HepG2 (cell line): ENCODE results near the gene SPEM2. TPM values are rescaled to one million over a fixed set of nuclear protein-coding genes. Genes with fewer than 3 reads are reported as not detected.

ENCODE experiments used
- ATAC-seq: fragments of 200-7000 bp; cut with Tn5 transposase; 3 replicates; pipeline ENCODE4 v1.9.1; 2020; ENCODE audit warnings: mild to moderate bottlenecking, moderate library complexity
- BruUV-seq: library from RNA; stranded (reverse); fragments of 400-500 nt; replicated peaks from 2 replicates; lab custom pipeline; 2021; lab: Mats Ljungman, UMichigan
- CTCF ChIA-PET: fragments of 300-600 bp; formaldehyde crosslinking; extraction: SDS; loops from one replicate; lab custom pipeline; 2021; ENCODE audit warnings: low total read pairs, inconsistent platforms, low intra/inter-chr PET ratio; lab: Yijun Ruan, JAX
- POLR2A ChIA-PET: fragments of 350-600 bp; sonication (Branson Sonifier 250); formaldehyde crosslinking; loops from one replicate; lab custom pipeline; 2020; ENCODE audit warnings: antibody characterized with exemption, inconsistent platforms; lab: Yijun Ruan, JAX
- DNase-seq: peaks from one replicate; pipeline ENCODE4 v3.0.0-alpha.2; 2015; ENCODE audit warnings: low spot score
- FAIRE-seq: peaks from 3 replicates; lab custom pipeline; 2011; peaks lifted over from hg19 to GRCh38; lab: Jason Lieb, UNC
- H2AFZ ChIP-seq: one replicate; pipeline ENCODE4 v1.6.1; 2011; ENCODE audit warnings: low read length, inconsistent platforms
- H3K27ac ChIP-seq: fragments of 300-600 bp; 3 replicates; pipeline ENCODE4 v1.8.0; 2011; ENCODE audit warnings: mixed run types, mild to moderate bottlenecking, mixed read lengths, low read length, inconsistent platforms; ENCODE audit not compliant: insufficient read depth; ENCODE audit errors: extremely low read length
- H3K27me3 ChIP-seq, 2 experiments: fragments of 200-600 bp in 1 of 2; 2 replicates in 1 of 2; 3 replicates in 1 of 2; pipeline versions ENCODE4 v1.6.0 to v1.8.0; 2011; ENCODE audit warnings: low read length in 2 of 2, mild to moderate bottlenecking in 2 of 2, moderate library complexity in 2 of 2, inconsistent platforms in 1 of 2; ENCODE audit not compliant: insufficient read depth in 2 of 2, control insufficient read depth in 1 of 2
- H3K36me3 ChIP-seq, 2 experiments: fragments of 200-600 bp in 1 of 2; replicated peaks in 1 of 2; 2 replicates in 1 of 2; 3 replicates in 1 of 2; pipeline versions ENCODE4 v1.5.1 to v1.8.0; 2011; ENCODE audit warnings: low read length in 2 of 2, inconsistent platforms in 1 of 2; ENCODE audit not compliant: insufficient read depth in 2 of 2, control insufficient read depth in 1 of 2
- H3K4me1 ChIP-seq: 2 replicates; pipeline ENCODE4 v1.5.1; 2012; ENCODE audit warnings: low read length, inconsistent platforms; ENCODE audit not compliant: insufficient read depth
- H3K4me2 ChIP-seq: 2 replicates; pipeline ENCODE4 v1.6.0; 2011; ENCODE audit warnings: low read depth, low read length, inconsistent platforms
- H3K4me3 ChIP-seq, 3 experiments: fragments of 200-600 bp in 1 of 3; sonication (generic), shearing (Covaris generic) in 1 of 3; replicated peaks in 1 of 3; 2 replicates each; pipeline ENCODE4 v1.5.1; 2011 to 2016; ENCODE audit warnings: low read length in 3 of 3, inconsistent platforms in 2 of 3, low read depth in 2 of 3, mild to moderate bottlenecking in 2 of 3, control low read depth in 1 of 3, mixed read lengths in 1 of 3; ENCODE audit not compliant: insufficient read depth in 1 of 3
- H3K79me2 ChIP-seq: one replicate; pipeline ENCODE4 v1.6.1; 2011; ENCODE audit warnings: low read length, inconsistent platforms; ENCODE audit not compliant: insufficient read depth
- H3K9ac ChIP-seq: 2 replicates; pipeline ENCODE4 v1.6.0; 2011; ENCODE audit warnings: mild to moderate bottlenecking, low read depth, low read length, inconsistent platforms; ENCODE audit not compliant: insufficient read depth
- H3K9me3 ChIP-seq: 2 replicates; pipeline ENCODE4 v1.5.1; 2012; ENCODE audit warnings: mild to moderate bottlenecking, low read length
- H4K20me1 ChIP-seq: 2 replicates; pipeline ENCODE4 v1.6.0; 2011; ENCODE audit warnings: inconsistent platforms, mild to moderate bottlenecking, low read length, moderate library complexity; ENCODE audit not compliant: insufficient read depth
- AGO2 ChIP-seq: fragments of 200-400 bp; formaldehyde crosslinking; optimal IDR thresholded peaks from 2 replicates; pipeline ENCODE3; 2017; ENCODE audit warnings: mild to moderate bottlenecking, low read depth, low read length, moderate library complexity
- HNRNPLL ChIP-seq: fragments of 200-400 bp; formaldehyde crosslinking; IDR thresholded peaks from 2 replicates; pipeline ENCODE4 v1.6.1; 2017; ENCODE audit warnings: mild to moderate bottlenecking, low read depth, low read length; ENCODE audit not compliant: poor library complexity, severe bottlenecking
- MAF1 ChIP-seq: sonication (generic); formaldehyde crosslinking; IDR thresholded peaks from 2 replicates; pipeline ENCODE4 v1.5.0; 2020; ENCODE audit warnings: missing genetic modification reagents, borderline replicate concordance
- NFE2 ChIP-seq: sonication (generic); formaldehyde crosslinking; IDR thresholded peaks from 2 replicates; pipeline ENCODE4 v1.4.0; 2020; ENCODE audit warnings: missing genetic modification reagents
- RBFOX2 ChIP-seq: fragments of 200-400 bp; formaldehyde crosslinking; IDR thresholded peaks from 2 replicates; pipeline ENCODE4 v1.6.1; 2017; ENCODE audit warnings: low read depth, mild to moderate bottlenecking, low read length
- RFX3 ChIP-seq: IDR thresholded peaks from 2 replicates; pipeline ENCODE4 v1.6.1; 2016; ENCODE audit warnings: missing biosample characterization, missing genetic modification reagents
- SRY ChIP-seq: sonication (generic); formaldehyde crosslinking; IDR thresholded peaks from 2 replicates; pipeline ENCODE4 v1.8.0; 2022; ENCODE audit warnings: mild to moderate bottlenecking, missing genetic modification reagents
- ZBTB38 ChIP-seq: sonication (generic); formaldehyde crosslinking; IDR thresholded peaks from 2 replicates; pipeline ENCODE4 v1.5.1; 2020; ENCODE audit warnings: mild to moderate bottlenecking, missing genetic modification reagents
- ZC3H13 ChIP-seq: sonication (generic); formaldehyde crosslinking; IDR thresholded peaks from 2 replicates; pipeline ENCODE4 v1.8.1; 2023; ENCODE audit warnings: mild to moderate bottlenecking, missing genetic modification reagents, moderate library complexity
- ZNF687 ChIP-seq: sonication (generic); formaldehyde crosslinking; IDR thresholded peaks from 2 replicates; pipeline ENCODE4 v1.5.1; 2020; ENCODE audit warnings: mild to moderate bottlenecking, missing genetic modification reagents, moderate library complexity
- ZNF740 ChIP-seq: sonication (generic); formaldehyde crosslinking; IDR thresholded peaks from 2 replicates; pipeline ENCODE4 v1.4.0; 2020; ENCODE audit warnings: missing genetic modification reagents
- ZNF768 ChIP-seq: sonication (generic); formaldehyde crosslinking; IDR thresholded peaks from 2 replicates; pipeline ENCODE4 v1.4.0; 2020; ENCODE audit warnings: missing genetic modification reagents
- WGBS: methylation state at CpG from one replicate; pipeline ENCODE4 v1.1.6; 2017; ENCODE audit warnings: low lambda C conversion rate; 5-methylcytosine and 5-hydroxymethylcytosine counted together
- in situ Hi-C: cut with HindIII; loops from 2 replicates; pipeline ENCODE4 v1.10.0; 2017; ENCODE audit warnings: low pct_unique_long_range_greater_than_20kb; ENCODE audit not compliant: extremely low pct_ligation_motif_present
- intact Hi-C: fragments of 100-400 bp; cut with micrococcal nuclease; formaldehyde crosslinking; loops from one replicate; pipeline ENCODE4 v1.10.0; 2022; ENCODE audit not compliant: unreplicated experiment
- polyA plus RNA-seq, 8 experiments: library from polyadenylated mRNA; depleted of rRNA in 3 of 8; stranded (reverse) in 7 of 8; unstranded in 1 of 8; fragments of >200 nt; fragmentation: Illumina TruSeq in 4 of 8; extraction: Trizol in 4 of 8; gene quantifications; 2 replicates each; pipeline versions ENCODE4 v1.2.1 to v1.2.3, GENCODE V29; 2011 to 2016; ENCODE audit warnings: low read depth in 4 of 8, missing spikeins in 1 of 8, mixed read lengths in 1 of 8; ENCODE audit not compliant: insufficient read depth in 1 of 8
- total RNA-seq, 5 experiments: library from RNA; depleted of rRNA; stranded (reverse); fragments of >200 nt; fragmentation: Illumina TruSeq; extraction: Trizol; gene quantifications; 2 replicates each; pipeline ENCODE4 v1.2.3, GENCODE V29; 2016; ENCODE audit warnings: low read depth in 1 of 5
- TF ChIP-seq, protein P1 (sequence below): sonication (generic); formaldehyde crosslinking; IDR thresholded peaks from 2 replicates; pipeline ENCODE4 v1.9.0; 2022; ENCODE audit warnings: low read depth, missing genetic modification reagents
- TF ChIP-seq, protein P2 (sequence below): IDR thresholded peaks from 2 replicates; pipeline ENCODE4 v1.6.1; 2016; ENCODE audit warnings: missing compliant biosample characterization, missing genetic modification reagents, borderline replicate concordance

Gene SPEM2
- total and polyA plus RNA-seq, 2 of the 13 experiments (the other 11 are each of a cell fraction or from before 2014, with no cell fraction given) = not detected

GRCh38 chr17:7437950-7438614, 12.7 kb downstream of the SPEM2 start:
- Histone ChIP-seq H3K4me2 (no peak overlapping the region), H2AFZ (no peak overlapping the region), H3K4me3 (no peak overlapping the region), H3K9ac (no peak overlapping the region), H3K9me3 (no peaks in the 10 kb centered on the region), H3K27me3 (peaks cover 4 to 19% of the 10 kb centered on the region in 2 experiments; a peak in 4 of 5 replicates), H4K20me1 (no peaks in the 10 kb centered on the region), H3K4me1 (peaks cover 49% of the 10 kb centered on the region), H3K79me2 (no peaks in the 10 kb centered on the region), H3K27ac (no peak overlapping the region), H3K36me3 (no peaks in the 10 kb centered on the region)
- FAIRE-seq = no peak
- ATAC-seq = no peak
- intact Hi-C loops (loop anchor here (2.0 kb wide), 1 partner anchor 77 kb away; no protein-coding TSS in a partner anchor), in situ Hi-C loops (loop anchor here (5.0 kb wide), 2 partner anchors 39 to 81 kb away; partner anchors contain the start of genes TMEM95 and ZBTB4)
- DNase-seq = no peak
- ChIA-PET CTCF (interaction anchor here (2.1 kb wide), 1 partner anchor 82 kb away, joined by 11 read pairs; no protein-coding TSS in a partner anchor), POLR2A (no interaction called here)
- 86% methylated on average over 48 of the region's 48 CpGs for WGBS
- BruUV-seq = no TSS peak
- no peak for TF ChIP-seq MAF1 (CRISPR knock-in tag)
- TF ChIP-seq ZC3H13 (CRISPR knock-in tag) = peak; percentile 73
- TF ChIP-seq, protein P1, sequence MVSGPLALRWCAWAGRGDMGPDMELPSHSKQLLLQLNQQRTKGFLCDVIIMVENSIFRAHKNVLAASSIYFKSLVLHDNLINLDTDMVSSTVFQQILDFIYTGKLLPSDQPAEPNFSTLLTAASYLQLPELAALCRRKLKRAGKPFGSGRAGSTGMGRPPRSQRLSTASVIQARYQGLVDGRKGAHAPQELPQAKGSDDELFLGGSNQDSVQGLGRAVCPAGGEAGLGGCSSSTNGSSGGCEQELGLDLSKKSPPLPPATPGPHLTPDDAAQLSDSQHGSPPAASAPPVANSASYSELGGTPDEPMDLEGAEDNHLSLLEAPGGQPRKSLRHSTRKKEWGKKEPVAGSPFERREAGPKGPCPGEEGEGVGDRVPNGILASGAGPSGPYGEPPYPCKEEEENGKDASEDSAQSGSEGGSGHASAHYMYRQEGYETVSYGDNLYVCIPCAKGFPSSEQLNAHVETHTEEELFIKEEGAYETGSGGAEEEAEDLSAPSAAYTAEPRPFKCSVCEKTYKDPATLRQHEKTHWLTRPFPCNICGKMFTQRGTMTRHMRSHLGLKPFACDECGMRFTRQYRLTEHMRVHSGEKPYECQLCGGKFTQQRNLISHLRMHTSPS = no peak
- no peak for TF ChIP-seq ZNF768 (CRISPR knock-in tag)
- TF ChIP-seq, protein P2, sequence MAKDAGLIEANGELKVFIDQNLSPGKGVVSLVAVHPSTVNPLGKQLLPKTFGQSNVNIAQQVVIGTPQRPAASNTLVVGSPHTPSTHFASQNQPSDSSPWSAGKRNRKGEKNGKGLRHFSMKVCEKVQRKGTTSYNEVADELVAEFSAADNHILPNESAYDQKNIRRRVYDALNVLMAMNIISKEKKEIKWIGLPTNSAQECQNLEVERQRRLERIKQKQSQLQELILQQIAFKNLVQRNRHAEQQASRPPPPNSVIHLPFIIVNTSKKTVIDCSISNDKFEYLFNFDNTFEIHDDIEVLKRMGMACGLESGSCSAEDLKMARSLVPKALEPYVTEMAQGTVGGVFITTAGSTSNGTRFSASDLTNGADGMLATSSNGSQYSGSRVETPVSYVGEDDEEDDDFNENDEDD = no peak
- TF ChIP-seq ZNF740 (CRISPR knock-in tag) = no peak
- no peak for TF ChIP-seq RFX3
- peak; percentile 16; the same call in 1 of the 2 replicates for TF ChIP-seq ZBTB38 (CRISPR knock-in tag)
- TF ChIP-seq SRY = no peak
- no peak for TF ChIP-seq NFE2 (CRISPR knock-in tag)
- TF ChIP-seq AGO2 = peak; percentile 41
- 0 out of 2 replicates have a peak, but pooled peaks have one; percentile 28 for TF ChIP-seq RBFOX2
- peak; percentile 8; the same call in 1 of the 2 replicates for TF ChIP-seq ZNF687 (CRISPR knock-in tag)
- no peak for TF ChIP-seq HNRNPLL
